Endothelial cell of umbilical vein (primary cell): ENCODE data around the gene PCYOX1L.

Experiments used
- EZH2 ChIP-seq: IDR thresholded peaks from 2 replicates; pipeline ENCODE4 v1.6.1; 2012; ENCODE audit warnings: borderline replicate concordance, low read depth, mild to moderate bottlenecking, moderate library complexity, low read length, inconsistent platforms; ENCODE audit not compliant: severe bottlenecking
- GATA2 ChIP-seq: IDR thresholded peaks from 2 replicates; pipeline ENCODE4 v1.7.0; 2011; ENCODE audit warnings: low read depth, mild to moderate bottlenecking, moderate library complexity, mixed read lengths, low read length; ENCODE audit not compliant: insufficient read length, insufficient read depth
- MYC ChIP-seq: IDR thresholded peaks from one replicate; pipeline ENCODE4 v1.6.1; 2011; ENCODE audit warnings: mild to moderate bottlenecking, low read depth, low read length
- POLR2A ChIP-seq: IDR thresholded peaks from 2 replicates; pipeline ENCODE4 v1.6.1; 2012; ENCODE audit warnings: low read depth, mild to moderate bottlenecking, control low read depth, low read length
- POLR2AphosphoS5 ChIP-seq: IDR thresholded peaks from 2 replicates; pipeline ENCODE4 v1.6.1; 2012; ENCODE audit warnings: low read depth, mild to moderate bottlenecking, control low read depth, low read length, moderate library complexity; ENCODE audit not compliant: insufficient read depth
- TF ChIP-seq, protein P1 (sequence below), 2 donors: IDR thresholded peaks; 1 replicate in 1 of 2; 2 replicates in 1 of 2; pipeline ENCODE4 v1.5.1; 2011; ENCODE audit warnings: low read length in 2 of 2, mild to moderate bottlenecking in 2 of 2, moderate library complexity in 2 of 2, control low read depth in 1 of 2, inconsistent platforms in 1 of 2, low read depth in 1 of 2; ENCODE audit not compliant: insufficient read depth in 1 of 2; ENCODE audit errors: extremely low read depth in 1 of 2

DNA sequence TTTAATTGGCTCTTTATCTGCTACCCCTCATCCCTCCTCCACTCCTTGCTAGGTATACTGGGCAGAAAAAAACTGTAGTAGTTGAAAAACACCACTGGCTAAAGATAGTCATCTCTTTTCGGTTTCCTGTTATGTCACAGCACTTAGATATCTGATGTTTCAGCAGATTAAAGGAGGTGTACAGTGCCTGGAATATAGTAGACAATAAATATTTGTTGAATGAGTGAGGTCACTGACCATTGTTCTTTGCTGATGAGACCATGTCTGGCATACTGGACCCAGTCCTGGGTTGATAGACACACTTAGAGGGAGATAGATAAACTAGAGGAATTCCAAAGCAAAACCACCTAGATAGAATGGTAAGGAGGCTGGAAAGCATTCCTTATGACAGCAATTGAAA, 9.3 kb upstream of the PCYOX1L start:
- TF ChIP-seq POLR2A: no peak
- peak; percentile 83 for TF ChIP-seq GATA2
- TF ChIP-seq, protein P1, sequence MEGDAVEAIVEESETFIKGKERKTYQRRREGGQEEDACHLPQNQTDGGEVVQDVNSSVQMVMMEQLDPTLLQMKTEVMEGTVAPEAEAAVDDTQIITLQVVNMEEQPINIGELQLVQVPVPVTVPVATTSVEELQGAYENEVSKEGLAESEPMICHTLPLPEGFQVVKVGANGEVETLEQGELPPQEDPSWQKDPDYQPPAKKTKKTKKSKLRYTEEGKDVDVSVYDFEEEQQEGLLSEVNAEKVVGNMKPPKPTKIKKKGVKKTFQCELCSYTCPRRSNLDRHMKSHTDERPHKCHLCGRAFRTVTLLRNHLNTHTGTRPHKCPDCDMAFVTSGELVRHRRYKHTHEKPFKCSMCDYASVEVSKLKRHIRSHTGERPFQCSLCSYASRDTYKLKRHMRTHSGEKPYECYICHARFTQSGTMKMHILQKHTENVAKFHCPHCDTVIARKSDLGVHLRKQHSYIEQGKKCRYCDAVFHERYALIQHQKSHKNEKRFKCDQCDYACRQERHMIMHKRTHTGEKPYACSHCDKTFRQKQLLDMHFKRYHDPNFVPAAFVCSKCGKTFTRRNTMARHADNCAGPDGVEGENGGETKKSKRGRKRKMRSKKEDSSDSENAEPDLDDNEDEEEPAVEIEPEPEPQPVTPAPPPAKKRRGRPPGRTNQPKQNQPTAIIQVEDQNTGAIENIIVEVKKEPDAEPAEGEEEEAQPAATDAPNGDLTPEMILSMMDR (IDR thresholded peaks at IDR 0.05; ENCODE audit: extremely low read depth in 1 of 2, insufficient read depth in 1 of 2, low read depth in 1 of 2, low read length in 2 of 2): no peak
- peak; percentile 13 for TF ChIP-seq POLR2AphosphoS5
- no peak for TF ChIP-seq EZH2
- TF ChIP-seq MYC: no peak
